K562 (cell line): ENCODE measurements around the gene CORT.
"Not testable (repeated sequence)": the region's sequence is repeated elsewhere in the genome, so short reads cannot be mapped to it uniquely, and the experiment has no call there.

Source experiments
- CTCF ChIP-seq, 3 experiments: IDR thresholded peaks in 2 of 3; conservative IDR thresholded peaks in 1 of 3; 2 replicates each; pipeline ENCODE4 v1.5.1; 2011 to 2012; ENCODE audit warnings: low read length in 3 of 3, mild to moderate bottlenecking in 3 of 3, control low read depth in 2 of 3, improper control_type of control experiment in 1 of 3, inconsistent platforms in 1 of 3, low read depth in 1 of 3, mixed read lengths in 1 of 3, moderate library complexity in 1 of 3; ENCODE audit not compliant: insufficient read depth in 2 of 3
- E2F5 ChIP-seq: sonication (generic); formaldehyde crosslinking; IDR thresholded peaks from 2 replicates; pipeline ENCODE4 v1.8.0; 2022; ENCODE audit warnings: mild to moderate bottlenecking, missing genetic modification reagents
- EP300 ChIP-seq: IDR thresholded peaks from 2 replicates; pipeline ENCODE4 v1.6.1; 2012; ENCODE audit warnings: low read length, improper control_type of control experiment
- KDM5B ChIP-seq: fragments of 200-600 bp; sonication (generic); IDR thresholded peaks from 2 replicates; pipeline ENCODE4 v1.6.1; 2012; ENCODE audit warnings: low read depth, mild to moderate bottlenecking, moderate library complexity, low read length, control low read depth, inconsistent platforms; ENCODE audit not compliant: insufficient replicate concordance
- POLR2A ChIP-seq: fragments of 450-650 bp; conservative IDR thresholded peaks from 2 replicates; pipeline ENCODE4 v1.6.1; 2016
- RB1 ChIP-seq: fragments of 450-650 bp; IDR thresholded peaks from 2 replicates; pipeline ENCODE4 v1.6.1; 2017; ENCODE audit warnings: low read depth, mild to moderate bottlenecking
- ZFX ChIP-seq: sonication (generic); formaldehyde crosslinking; IDR thresholded peaks from 2 replicates; pipeline ENCODE4 v1.8.0; 2022; ENCODE audit warnings: mild to moderate bottlenecking, missing genetic modification reagents, moderate library complexity
- ZNF780A ChIP-seq: fragments of 250-450 bp; sonication (Bioruptor Pico); IDR thresholded peaks from 2 replicates; pipeline ENCODE4 v1.5.0; 2021; ENCODE audit warnings: mild to moderate bottlenecking

- TF ChIP-seq E2F5; KDM5B; ZNF780A (CRISPR knock-in tag); POLR2A; EP300; RB1; ZFX (CRISPR knock-in tag); CTCF (IDR thresholded peaks at IDR 0.05 in 2 of 3, conservative IDR thresholded peaks at IDR 0.05 in 1 of 3; ENCODE audit: insufficient read depth in 2 of 3, low read depth in 1 of 3, low read length in 3 of 3): not testable (repeated sequence)
Observed at GRCh38 chr1:10415967-10416366, 33.9 kb upstream of the CORT start.
